Thyroid gland (tissue), 4 donors: ENCODE measurements around the gene FHIT. TPM values are rescaled to one million over a fixed set of nuclear protein-coding genes. Genes with fewer than 3 reads are reported as not detected.

ENCODE experiments used
- DNase-seq, 2 donors: peaks; one replicate each; pipeline ENCODE4 v3.0.0-alpha.2; 2019
- H3K27ac ChIP-seq, 3 donors: fragments of 200-600 bp; sonication (generic); 1 replicate in 2 of 3; 2 replicates in 1 of 3; pipeline ENCODE4 v1.5.1; 2016 to 2019; ENCODE audit warnings: mild to moderate bottlenecking in 1 of 3, moderate library complexity in 1 of 3
- H3K27me3 ChIP-seq: fragments of 200-600 bp; sonication (generic); one replicate; pipeline ENCODE4 v1.5.1; 2019
- H3K36me3 ChIP-seq, 2 donors: fragments of 200-600 bp; sonication (generic); one replicate each; pipeline ENCODE4 v1.5.1; 2016 to 2019
- H3K4me1 ChIP-seq, 2 donors: fragments of 200-600 bp; sonication (generic); one replicate each; pipeline ENCODE4 v1.5.1; 2017 to 2019
- H3K4me3 ChIP-seq, 3 donors: fragments of 200-600 bp; sonication (generic); replicated peaks in 1 of 3; 1 replicate in 2 of 3; 2 replicates in 1 of 3; pipeline ENCODE4 v1.5.1; 2016; ENCODE audit warnings: mild to moderate bottlenecking in 1 of 3
- H3K9me3 ChIP-seq: fragments of 200-600 bp; sonication (generic); one replicate; pipeline ENCODE4 v1.5.1; 2017
- CTCF ChIP-seq, 6 experiments: fragments of 200-600 bp in 3 of 6; fragments of 450-650 bp in 3 of 6; sonication (generic) in 3 of 6; IDR thresholded peaks; one replicate each; pipeline ENCODE4 v1.5.1; 2016 to 2019; ENCODE audit warnings: antibody characterized with exemption in 6 of 6, mild to moderate bottlenecking in 2 of 6, inconsistent platforms in 1 of 6, moderate library complexity in 1 of 6
- POLR2A ChIP-seq, 2 donors: fragments of 450-650 bp; IDR thresholded peaks; one replicate each; pipeline ENCODE4 v1.6.1; 2017; ENCODE audit warnings: antibody characterized with exemption in 2 of 2, mild to moderate bottlenecking in 2 of 2, moderate library complexity in 1 of 2
- WGBS, 2 donors: methylation state at CpG; one replicate each; pipeline ENCODE4 v1.1.5; 2017; 5-methylcytosine and 5-hydroxymethylcytosine counted together
- intact Hi-C: fragments of 100-400 bp; cut with DNase I; formaldehyde crosslinking; loops from one replicate; pipeline ENCODE4 v1.15.1; 2023
- total RNA-seq, 4 donors: library from RNA; depleted of rRNA; stranded (reverse); fragments of >200 nt; gene quantifications; one replicate each; pipeline ENCODE4 v1.2.3, GENCODE V29; 2016

The FHIT gene
- total RNA-seq, 4 donors from 2014 or later = 12.2 to 18.9 (median 16.2) TPM

- Histone ChIP-seq H3K27me3 (no peaks in the 10 kb centered on the region), H3K9me3 (no peaks in the 10 kb centered on the region), H3K4me3 (no peak overlapping the region), H3K27ac (no peak overlapping the region), H3K4me1 (no peaks in the 10 kb centered on the region), H3K36me3 (no peaks in the 10 kb centered on the region)
- WGBS, 2 donors = 95% methylated on average over 9 of the region's 9 CpGs
- no peak for TF ChIP-seq POLR2A (IDR thresholded peaks at IDR 0.05)
- TF ChIP-seq CTCF (IDR thresholded peaks at IDR 0.05) = no peak
- intact Hi-C loops = no loop called here
- DNase-seq = no peak
Measured at GRCh38 chr3:60319179-60319858, 931.9 kb downstream of the FHIT start.

DNA sequence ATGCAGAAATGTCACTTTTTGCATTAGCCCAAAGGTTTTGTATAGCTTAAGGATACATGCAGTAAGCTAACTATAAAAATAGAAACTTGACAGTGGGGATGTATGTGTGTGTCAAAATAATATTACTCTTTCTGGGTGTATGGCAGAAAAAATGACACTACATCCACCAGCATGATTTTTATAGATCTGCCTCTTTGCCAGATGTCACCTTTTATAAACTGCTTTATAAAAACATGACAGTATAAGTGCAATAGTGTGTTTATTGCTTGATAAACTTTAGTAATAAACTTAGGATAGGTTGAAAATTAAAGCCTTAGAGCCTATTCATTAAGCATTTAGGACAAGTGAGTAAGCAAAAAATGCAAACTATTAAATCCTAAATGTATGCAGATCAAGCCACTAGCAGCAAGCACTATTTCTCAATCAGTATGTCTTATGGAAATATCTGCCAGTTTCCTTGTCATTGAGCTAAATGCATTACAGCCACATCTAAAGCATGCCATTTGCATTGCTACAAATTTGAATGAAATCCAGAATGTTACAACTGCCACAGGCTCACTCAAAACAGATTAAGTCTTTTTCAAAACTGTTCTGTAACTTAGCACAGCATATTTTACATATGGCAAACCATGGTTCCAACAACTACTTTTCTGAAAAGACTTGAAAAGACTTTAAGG is 935.0 kb downstream of the FHIT start:
- no peak for TF ChIP-seq CTCF (IDR thresholded peaks at IDR 0.05)
- no peak for TF ChIP-seq POLR2A (IDR thresholded peaks at IDR 0.05)
- intact Hi-C loops = no loop called here
- H3K4me1 ChIP-seq = no peaks in the 10 kb centered on the region
- H3K36me3 ChIP-seq = no peaks in the 10 kb centered on the region
- DNase-seq = no peak
- no peaks in the 10 kb centered on the region for H3K27me3 ChIP-seq
- no peak overlapping the region for H3K27ac ChIP-seq
- H3K9me3 ChIP-seq = no peaks in the 10 kb centered on the region
- H3K4me3 ChIP-seq = no peak overlapping the region

DNA sequence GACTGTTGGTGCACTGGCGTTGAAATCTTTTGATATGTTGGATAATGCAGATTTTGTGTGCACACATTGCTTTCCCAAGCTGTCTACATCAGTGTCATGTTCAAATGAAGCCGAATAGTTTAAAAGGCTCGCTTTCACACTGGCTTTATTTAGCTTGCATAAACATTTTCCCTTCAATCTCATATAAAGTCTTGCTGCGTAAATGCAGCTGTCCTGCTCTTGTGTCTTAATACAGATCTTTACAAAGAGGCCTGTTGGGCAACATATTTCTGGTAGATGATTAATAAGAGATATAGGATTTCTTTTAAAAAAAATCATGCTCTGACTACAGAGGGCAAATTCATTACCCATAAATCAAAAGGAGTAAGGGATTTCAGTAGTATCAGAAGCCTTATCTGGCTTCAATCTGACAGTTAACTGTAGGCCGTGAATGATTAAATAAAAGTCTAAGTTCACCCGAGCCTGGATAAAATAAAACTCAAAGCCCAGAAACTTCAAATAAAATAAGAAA is 937.2 kb downstream of the FHIT start:
- H3K4me3 ChIP-seq = no peak overlapping the region
- no peak for DNase-seq
- intact Hi-C loops = no loop called here
- H3K9me3 ChIP-seq = no peaks in the 10 kb centered on the region
- no peaks in the 10 kb centered on the region for H3K27me3 ChIP-seq
- 84 to 87% methylated on average over 6 of the region's 6 CpGs for WGBS, 2 donors
- no peaks in the 10 kb centered on the region for H3K36me3 ChIP-seq
- H3K27ac ChIP-seq = no peak overlapping the region
- no peaks in the 10 kb centered on the region for H3K4me1 ChIP-seq
- TF ChIP-seq CTCF (IDR thresholded peaks at IDR 0.05) (no peak), POLR2A (IDR thresholded peaks at IDR 0.05) (no peak)

DNA sequence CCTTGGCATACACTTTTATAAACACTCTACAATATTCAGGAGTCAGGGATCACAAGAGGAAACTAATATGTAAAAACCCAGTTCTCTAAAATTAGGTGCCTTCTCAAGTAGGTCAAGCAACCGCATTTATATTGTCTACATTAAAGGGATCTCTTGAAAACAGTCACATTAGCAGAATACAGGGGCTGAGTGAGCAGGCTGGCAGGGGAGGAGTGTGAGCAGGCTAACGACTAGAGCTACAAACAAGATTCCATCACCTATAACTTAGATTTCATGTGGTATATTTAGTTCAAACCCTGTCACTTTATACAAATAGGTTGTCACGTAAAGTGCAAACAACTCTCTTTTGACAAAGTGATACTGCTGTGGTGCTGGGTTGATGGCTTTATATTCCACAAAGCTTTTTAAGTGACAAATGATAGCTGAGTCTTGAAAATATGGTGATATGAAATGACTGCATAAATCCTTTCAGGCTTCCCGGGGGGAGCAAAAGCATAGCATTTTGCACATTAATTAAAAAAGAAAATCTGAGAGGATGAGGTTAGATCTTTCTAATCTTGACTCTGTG is 937.9 kb downstream of the FHIT start:
- no peak for DNase-seq
- WGBS, 2 donors = 79% methylated on average over 4 of the region's 4 CpGs
- Histone ChIP-seq H3K4me3 (no peak overlapping the region), H3K9me3 (no peaks in the 10 kb centered on the region), H3K36me3 (no peaks in the 10 kb centered on the region), H3K4me1 (no peaks in the 10 kb centered on the region), H3K27me3 (no peaks in the 10 kb centered on the region), H3K27ac (no peak overlapping the region)
- intact Hi-C loops = no loop called here
- TF ChIP-seq POLR2A (IDR thresholded peaks at IDR 0.05) (no peak), CTCF (IDR thresholded peaks at IDR 0.05) (no peak)
